ENCODE data around the gene SCN4A. TPM values are rescaled to one million over a fixed set of nuclear protein-coding genes. Genes with fewer than 3 reads are reported as not detected.
A peak's percentile ranks its signal among the peaks of the same experiment; 100 is the strongest.
"Not testable (repeated sequence)": the region's sequence is repeated elsewhere in the genome, so short reads cannot be mapped to it uniquely, and the experiment has no call there.

SCN4A gene
- total RNA-seq, 1 donor from 2014 or later: 0.07 TPM

GRCh38 chr17:63937920-63938319 lies 34.8 kb downstream of the SCN4A start:
- DNase-seq (ENCODE audit: low read depth, low spot score): no peak

GRCh38 chr17:63937319-63937718 lies 35.4 kb downstream of the SCN4A start:
- DNase-seq (ENCODE audit: low read depth, low spot score): no peak

- no peak for DNase-seq (ENCODE audit: low read depth, low spot score)
Measured at GRCh38 chr17:63934183-63935112, 38.3 kb downstream of the SCN4A start.

- no peak for DNase-seq (ENCODE audit: low read depth, low spot score)
Measured at GRCh38 chr17:63933598-63933997, 39.1 kb downstream of the SCN4A start.

DNA sequence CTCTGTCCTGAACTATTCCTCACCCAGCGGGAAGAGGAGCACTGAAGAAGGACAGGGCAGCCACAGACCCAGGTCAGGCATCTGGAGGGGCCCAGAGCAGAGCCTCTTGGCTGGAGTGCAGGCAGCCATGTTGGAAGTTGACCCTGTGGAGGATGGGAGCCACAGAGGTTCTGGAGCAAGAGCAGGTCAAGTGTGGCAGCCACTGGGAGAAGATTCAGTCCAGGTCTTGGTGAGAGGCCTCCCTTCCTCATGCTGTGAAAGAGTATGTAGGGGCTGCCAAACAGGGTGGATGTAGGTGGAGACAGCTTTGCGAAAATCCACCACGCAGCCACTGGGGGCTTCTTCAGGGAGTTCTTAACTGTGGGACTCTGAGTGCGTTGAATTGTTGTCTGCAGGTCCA lies 40.0 kb downstream of the SCN4A start:
- no peak for DNase-seq (ENCODE audit: low read depth, low spot score)

GRCh38 chr17:63931981-63932561 lies 40.6 kb downstream of the SCN4A start, which contains the start of gene CD79B:
CD79B (minus strand) TSS chr17:63932331; CDS start chr17:63932261, 70 bp downstream.
- DNase-seq (ENCODE audit: low read depth, low spot score): no peak

- DNase-seq (ENCODE audit: low read depth, low spot score): no peak
Measured at GRCh38 chr17:63930951-63931575, 41.7 kb downstream of the SCN4A start.

- no peak for DNase-seq (ENCODE audit: low read depth, low spot score)
Measured at GRCh38 chr17:63929860-63930766, 42.6 kb downstream of the SCN4A start.

GRCh38 chr17:63928966-63929695 lies 43.6 kb downstream of the SCN4A start:
- DNase-seq (ENCODE audit: low read depth, low spot score): no peak

DNA sequence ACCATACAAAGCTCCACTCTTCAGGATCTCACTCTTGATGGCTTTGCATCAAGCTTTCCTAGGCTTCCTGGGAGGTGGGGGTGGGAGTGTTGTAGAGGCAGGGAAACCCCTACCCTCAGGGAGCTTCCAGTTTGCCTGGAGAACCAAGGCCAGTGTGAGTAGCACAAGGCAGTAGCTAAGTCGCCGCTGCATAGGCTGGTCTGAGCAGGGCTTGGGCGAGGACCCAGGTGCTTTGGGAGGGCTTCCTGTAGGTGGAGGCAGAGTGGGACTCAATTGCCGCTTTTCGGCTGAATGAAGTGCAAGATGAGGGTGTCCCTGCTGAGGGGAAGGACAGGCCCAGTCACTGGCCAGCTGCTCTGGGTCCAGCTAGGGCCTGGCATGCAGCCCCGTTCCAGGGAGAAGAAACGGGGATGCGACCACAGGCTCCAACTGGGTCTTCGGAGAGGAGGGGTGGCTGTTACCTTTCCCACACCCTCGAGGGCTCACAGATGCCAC lies 44.5 kb downstream of the SCN4A start:
- no peak for DNase-seq (ENCODE audit: low read depth, low spot score)

DNA sequence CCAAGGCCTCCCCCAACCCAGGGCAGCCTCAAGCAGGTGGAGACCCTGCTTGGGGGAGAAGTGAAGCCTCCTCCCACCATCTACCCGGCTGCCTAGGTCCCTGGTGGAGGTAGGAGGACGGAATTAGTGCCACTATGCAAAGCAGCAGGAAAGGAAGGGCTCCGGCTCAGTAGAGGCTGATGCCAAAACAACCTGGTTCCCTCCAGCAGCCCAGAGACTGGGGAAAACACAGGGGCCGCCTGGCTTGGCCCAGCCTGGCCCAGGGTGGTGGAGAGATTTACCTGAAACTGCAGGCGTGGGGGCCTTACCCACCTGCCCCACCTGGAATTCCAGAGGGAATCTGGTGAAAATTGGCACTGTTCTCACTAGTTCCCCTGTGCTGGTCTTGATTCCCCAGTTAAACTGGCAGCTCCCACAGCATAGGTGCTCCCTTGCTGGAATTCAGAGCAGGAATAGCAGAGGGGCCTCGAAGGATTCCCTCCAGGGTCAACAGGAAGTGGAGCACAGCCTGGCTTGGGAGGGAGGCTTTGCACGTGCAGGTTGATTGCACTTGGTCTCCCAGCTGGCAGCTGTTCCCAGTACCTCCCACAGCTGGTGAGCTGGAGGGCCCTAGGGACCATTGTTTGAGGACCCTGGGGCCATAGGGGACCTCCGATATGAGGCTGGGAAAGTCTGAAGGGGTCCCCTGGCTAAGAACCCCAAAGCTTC lies 45.1 kb downstream of the SCN4A start:
- no peak for DNase-seq (ENCODE audit: low read depth, low spot score)

DNA sequence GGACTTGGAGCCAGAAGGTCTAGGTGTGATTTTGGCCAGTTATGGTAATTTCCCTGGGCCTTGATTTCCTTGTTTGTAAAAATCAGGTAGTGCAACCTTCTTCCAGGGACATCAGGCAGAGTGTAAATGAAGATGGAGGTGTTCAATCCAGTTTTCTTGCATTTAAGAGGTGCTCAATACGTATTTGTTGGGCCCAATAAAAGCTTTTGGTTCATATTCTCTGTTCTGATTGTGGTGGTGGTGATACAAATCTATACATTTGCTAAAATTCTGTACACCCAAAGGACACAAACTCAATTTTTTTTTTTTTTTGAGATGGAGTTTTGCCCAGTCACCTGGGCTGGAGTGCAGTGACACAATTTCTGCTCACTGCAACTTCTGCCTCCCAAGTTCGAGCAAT lies 46.6 kb downstream of the SCN4A start:
- no peak for DNase-seq (ENCODE audit: low read depth, low spot score)

GRCh38 chr17:63925615-63926014 lies 47.1 kb downstream of the SCN4A start:
- no peak for DNase-seq (ENCODE audit: low read depth, low spot score)

DNA sequence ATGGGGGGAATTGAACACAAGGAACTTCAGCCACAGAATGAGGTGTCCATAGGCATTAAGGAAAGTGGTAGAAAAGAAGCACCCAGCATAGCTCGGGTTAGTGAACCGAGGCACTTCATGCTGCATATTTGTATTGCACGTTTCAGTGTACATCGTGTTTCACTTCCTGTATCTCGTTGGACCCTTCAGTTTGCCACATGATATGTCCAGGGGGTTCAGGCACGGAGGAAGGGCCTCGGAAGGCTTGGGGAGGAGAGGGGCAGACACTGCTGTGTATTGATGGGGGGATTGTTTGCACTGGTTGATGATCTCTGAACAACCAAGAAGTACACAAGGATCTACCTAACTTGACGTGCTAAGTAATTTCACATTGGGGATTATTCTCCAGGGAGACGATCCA lies 50.3 kb downstream of the SCN4A start:
- not testable (repeated sequence) for DNase-seq (ENCODE audit: low read depth, low spot score)

- DNase-seq (ENCODE audit: low read depth, low spot score): not testable (repeated sequence)
Measured at GRCh38 chr17:63920779-63921178, 51.9 kb downstream of the SCN4A start.

DNA sequence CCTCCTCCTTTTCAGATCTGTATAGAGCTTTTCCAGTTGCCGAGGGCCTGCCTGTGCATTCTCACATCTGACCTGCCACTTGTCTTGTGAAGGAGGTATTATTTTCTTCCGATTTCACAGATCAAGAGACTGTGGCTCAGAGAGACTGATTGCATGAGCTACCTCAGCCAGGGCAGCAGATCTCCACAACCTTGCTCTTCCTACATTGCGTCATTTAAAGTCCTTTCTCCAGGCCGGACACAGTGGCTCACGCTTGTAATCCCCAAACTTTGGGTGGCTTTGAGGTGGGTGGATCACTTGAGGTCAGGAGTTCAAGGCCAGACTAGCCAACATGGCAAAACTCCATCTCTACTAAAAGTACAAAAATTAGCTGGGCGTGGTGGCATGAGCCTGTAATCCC lies 52.7 kb downstream of the SCN4A start:
- DNase-seq (ENCODE audit: low read depth, low spot score): not testable (repeated sequence)

- peak; percentile 15 for DNase-seq (ENCODE audit: low read depth, low spot score)
Measured at GRCh38 chr17:63919311-63919723, 53.4 kb downstream of the SCN4A start.

GRCh38 chr17:63918789-63919305 lies 53.9 kb downstream of the SCN4A start, which contains the start of gene GH1:
GH1 (minus strand) TSS chr17:63918839; CDS start chr17:63918776, 63 bp downstream.
- DNase-seq (ENCODE audit: low read depth, low spot score): not testable (repeated sequence)

- no peak for DNase-seq (ENCODE audit: low read depth, low spot score)
Measured at GRCh38 chr17:63918305-63918704, 54.4 kb downstream of the SCN4A start.
